C4-2B (cell line): ENCODE data around the gene PRIM1.

ENCODE experiments used
- CTCF ChIP-seq: fragments of 450-650 bp; conservative IDR thresholded peaks from 2 replicates; pipeline ENCODE4 v1.5.1; 2017; ENCODE audit warnings: mild to moderate bottlenecking
- ZFX ChIP-seq: fragments of 450-650 bp; IDR thresholded peaks from 2 replicates; pipeline ENCODE4 v1.6.1; 2017

- no peak for TF ChIP-seq CTCF
- TF ChIP-seq ZFX = no peak
Measured at GRCh38 chr12:56772625-56773024, 20.5 kb upstream of the PRIM1 start.
